HAP-1 (cell line): ENCODE measurements around the gene CELF5.

ENCODE experiments used
- DNase-seq, 2 experiments: peaks; one replicate each; pipeline ENCODE4 v3.0.0-alpha.2; 2016 to 2020; ENCODE audit warnings: low spot score in 2 of 2
- H3K27me3 ChIP-seq: fragments of 250-450 bp; sonication (Bioruptor Pico); 2 replicates; pipeline ENCODE4 v1.5.1; 2020; ENCODE audit warnings: low read depth, mild to moderate bottlenecking, moderate library complexity
- H3K36me3 ChIP-seq: fragments of 250-450 bp; sonication (Bioruptor Pico); replicated peaks from 2 replicates; pipeline ENCODE4 v1.5.1; 2020; ENCODE audit warnings: mild to moderate bottlenecking
- H3K4me1 ChIP-seq: fragments of 250-450 bp; sonication (Bioruptor Pico); 2 replicates; pipeline ENCODE4 v1.5.1; 2020; ENCODE audit warnings: mild to moderate bottlenecking
- H3K4me3 ChIP-seq: fragments of 250-450 bp; sonication (Bioruptor Pico); 2 replicates; pipeline ENCODE4 v1.5.1; 2020; ENCODE audit warnings: mild to moderate bottlenecking, moderate library complexity
- H3K9me3 ChIP-seq: fragments of 250-450 bp; sonication (Bioruptor Pico); 2 replicates; pipeline ENCODE4 v1.5.1; 2020; ENCODE audit warnings: mild to moderate bottlenecking, moderate library complexity
- in situ Hi-C: fragments of 300-500 bp; cut with MboI; formaldehyde crosslinking; loops from 3 replicates; pipeline ENCODE4 v1.14.3; 2020; ENCODE audit warnings: low sequenced_read_pairs, inconsistent platforms, mixed read lengths

CELF5 gene

GRCh38 chr19:3224346-3225168, at the start of gene CELF5:
TSS of gene CELF5 (plus strand) at chr19:3224661. CDS start at chr19:3224740, 79 bp downstream.
- peak within 1 kb of the TSS; percentile 20 for H3K4me3 ChIP-seq
- H3K4me1 ChIP-seq, result no peaks in the 10 kb centered on the region
- peak; percentile 21 to 77 for DNase-seq
- H3K9me3 ChIP-seq, result no peaks in the 10 kb centered on the region
- in situ Hi-C loops, result no loop called here
- no peaks in the 10 kb centered on the region for H3K36me3 ChIP-seq
- no peaks in the 10 kb centered on the region for H3K27me3 ChIP-seq

GRCh38 chr19:3175781-3176714, 48.4 kb upstream of the CELF5 start:
- Histone ChIP-seq H3K4me1 (no peaks in the 10 kb centered on the region), H3K36me3 (no peaks in the 10 kb centered on the region), H3K4me3 (no peak overlapping the region), H3K9me3 (no peaks in the 10 kb centered on the region), H3K27me3 (no peaks in the 10 kb centered on the region)
- in situ Hi-C loops, result no loop called here
- DNase-seq, result no peak

GRCh38 chr19:3176715-3177501, 47.6 kb upstream of the CELF5 start:
- Histone ChIP-seq H3K9me3 (no peaks in the 10 kb centered on the region), H3K4me1 (no peaks in the 10 kb centered on the region), H3K36me3 (no peaks in the 10 kb centered on the region), H3K27me3 (no peaks in the 10 kb centered on the region), H3K4me3 (no peak overlapping the region)
- DNase-seq, result no peak
- in situ Hi-C loops, result no loop called here

GRCh38 chr19:3178377-3178972, 46.0 kb upstream of the CELF5 start, which contains the start of gene S1PR4:
TSS of gene S1PR4 (plus strand) at chr19:3178769. CDS start at chr19:3178793, 24 bp downstream.
- Histone ChIP-seq H3K4me1 (no peaks in the 10 kb centered on the region), H3K36me3 (no peaks in the 10 kb centered on the region), H3K9me3 (no peaks in the 10 kb centered on the region), H3K27me3 (no peaks in the 10 kb centered on the region), H3K4me3 (no peak within 1 kb of the TSS)
- DNase-seq, result no peak
- in situ Hi-C loops, result no loop called here

- DNase-seq, result no peak
- Histone ChIP-seq H3K36me3 (no peaks in the 10 kb centered on the region), H3K9me3 (no peaks in the 10 kb centered on the region), H3K27me3 (no peaks in the 10 kb centered on the region), H3K4me1 (no peaks in the 10 kb centered on the region), H3K4me3 (no peak overlapping the region)
- in situ Hi-C loops, result no loop called here
Measured at GRCh38 chr19:3178973-3179738, 45.3 kb upstream of the CELF5 start.

GRCh38 chr19:3179739-3180293, 44.6 kb upstream of the CELF5 start:
- no peaks in the 10 kb centered on the region for H3K36me3 ChIP-seq
- in situ Hi-C loops, result no loop called here
- H3K4me3 ChIP-seq, result no peak overlapping the region
- no peaks in the 10 kb centered on the region for H3K9me3 ChIP-seq
- H3K4me1 ChIP-seq, result no peaks in the 10 kb centered on the region
- H3K27me3 ChIP-seq, result no peaks in the 10 kb centered on the region
- DNase-seq, result no peak

GRCh38 chr19:3183721-3184641, 40.5 kb upstream of the CELF5 start:
- no peak for DNase-seq
- no peak overlapping the region; the same call in 1 of the 2 replicates for H3K4me3 ChIP-seq
- H3K4me1 ChIP-seq, result peaks cover 5% of the 10 kb centered on the region; the same call in 1 of the 2 replicates
- no peaks in the 10 kb centered on the region for H3K9me3 ChIP-seq
- no peaks in the 10 kb centered on the region for H3K27me3 ChIP-seq
- peaks cover 18% of the 10 kb centered on the region for H3K36me3 ChIP-seq
- in situ Hi-C loops, result no loop called here

GRCh38 chr19:3184847-3185460, 39.5 kb upstream of the CELF5 start:
- Histone ChIP-seq H3K36me3 (peaks cover 22% of the 10 kb centered on the region), H3K27me3 (no peaks in the 10 kb centered on the region), H3K4me1 (peaks cover 5% of the 10 kb centered on the region; the same call in 1 of the 2 replicates), H3K9me3 (no peaks in the 10 kb centered on the region), H3K4me3 (peak overlapping the region; percentile 88)
- in situ Hi-C loops, result no loop called here
- peak; percentile 70 to 79 for DNase-seq

- Histone ChIP-seq H3K4me3 (peak within 1 kb of the TSS; percentile 88), H3K27me3 (no peaks in the 10 kb centered on the region), H3K9me3 (no peaks in the 10 kb centered on the region), H3K4me1 (peaks cover 5% of the 10 kb centered on the region; the same call in 1 of the 2 replicates), H3K36me3 (peaks cover 22% of the 10 kb centered on the region)
- peak; percentile 94 to 96 for DNase-seq
- in situ Hi-C loops, result no loop called here
Measured at GRCh38 chr19:3185461-3186159, 38.9 kb upstream of the CELF5 start, which contains the start of gene NCLN. TSS of gene NCLN (plus strand) at chr19:3185930. CDS start at chr19:3186031, 101 bp downstream.

GRCh38 chr19:3186160-3186688, 38.2 kb upstream of the CELF5 start:
- Histone ChIP-seq H3K36me3 (peaks cover 24% of the 10 kb centered on the region), H3K4me3 (peak overlapping the region; percentile 88), H3K4me1 (peaks cover 5% of the 10 kb centered on the region; the same call in 1 of the 2 replicates), H3K9me3 (no peaks in the 10 kb centered on the region), H3K27me3 (no peaks in the 10 kb centered on the region)
- no peak for DNase-seq
- in situ Hi-C loops, result no loop called here
